Measurements from ENCODE around the gene ULK4. TPM values are rescaled to one million over a fixed set of nuclear protein-coding genes. Genes with fewer than 3 reads are reported as not detected.
"Not testable (repeated sequence)": the region's sequence is repeated elsewhere in the genome, so short reads cannot be mapped to it uniquely, and the experiment has no call there.

Gene ULK4
- total RNA-seq, 1 donor from 2014 or later, result 10.8 TPM

DNA sequence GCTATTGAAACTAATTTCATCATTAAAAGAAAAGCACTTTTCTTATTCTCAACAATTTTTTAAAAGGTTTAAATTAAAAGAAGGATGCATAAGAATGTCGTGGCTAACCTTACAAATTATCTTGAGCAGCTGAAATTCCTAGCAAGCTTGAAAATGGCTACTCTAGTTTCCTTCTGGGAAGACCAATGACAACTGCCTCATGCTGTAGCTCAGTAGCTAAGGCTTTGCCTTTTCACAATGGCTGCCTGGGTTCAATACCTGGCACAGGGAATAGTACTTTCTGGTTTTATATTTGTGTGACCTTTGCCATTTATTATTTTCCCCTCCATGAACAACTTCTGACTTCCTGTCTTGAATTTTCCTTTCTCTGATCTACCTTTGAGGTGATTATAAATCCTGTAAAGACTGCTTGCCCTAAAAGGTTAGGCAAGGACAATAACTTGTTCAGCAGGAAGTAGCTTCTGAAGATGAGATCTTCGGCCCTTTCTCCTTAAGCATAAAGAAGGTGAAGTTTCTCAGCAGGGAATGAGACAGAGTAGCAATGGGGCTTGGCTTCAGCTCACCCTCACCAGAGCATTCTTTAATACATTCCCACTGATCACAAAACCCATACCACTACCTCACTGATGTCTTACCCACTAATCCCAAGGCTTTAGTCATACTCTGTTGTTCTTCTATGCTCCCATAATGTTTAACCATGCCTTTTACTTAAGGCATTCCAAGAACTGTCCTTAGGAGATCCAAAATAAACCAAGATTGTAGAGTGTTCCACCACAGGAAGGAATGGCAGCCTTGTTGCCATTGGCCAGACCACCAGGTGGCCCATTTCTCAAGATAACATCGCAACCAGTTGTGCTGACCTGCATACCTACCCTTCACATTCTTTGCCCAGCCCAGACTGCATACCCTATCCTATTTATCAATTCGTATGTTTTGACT, 276.8 kb downstream of the ULK4 start:
- DNase-seq, result no peak

GRCh38 chr3:41683666-41684350, 278.1 kb downstream of the ULK4 start:
- no peak for DNase-seq

- DNase-seq, result no peak
Observed at GRCh38 chr3:41682996-41683395, 278.9 kb downstream of the ULK4 start.

DNA sequence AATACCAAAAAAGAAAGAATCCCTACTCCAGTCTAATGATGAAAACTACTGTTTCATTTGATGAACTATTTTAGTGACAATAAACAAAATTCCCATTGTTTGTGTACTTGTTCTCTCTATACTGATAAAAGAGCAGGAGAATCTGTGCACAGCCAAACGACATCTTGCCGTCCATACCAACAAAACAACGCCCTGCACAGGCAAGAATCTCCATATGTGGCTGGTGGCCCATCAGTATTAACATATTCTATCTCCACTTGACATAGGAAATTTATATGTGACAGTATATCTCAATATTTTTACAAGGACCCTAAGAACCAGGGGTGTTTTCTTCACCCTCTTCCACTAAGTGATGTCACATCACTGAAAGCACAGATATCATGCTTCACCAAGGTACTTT, 279.5 kb downstream of the ULK4 start:
- DNase-seq, result no peak

DNA sequence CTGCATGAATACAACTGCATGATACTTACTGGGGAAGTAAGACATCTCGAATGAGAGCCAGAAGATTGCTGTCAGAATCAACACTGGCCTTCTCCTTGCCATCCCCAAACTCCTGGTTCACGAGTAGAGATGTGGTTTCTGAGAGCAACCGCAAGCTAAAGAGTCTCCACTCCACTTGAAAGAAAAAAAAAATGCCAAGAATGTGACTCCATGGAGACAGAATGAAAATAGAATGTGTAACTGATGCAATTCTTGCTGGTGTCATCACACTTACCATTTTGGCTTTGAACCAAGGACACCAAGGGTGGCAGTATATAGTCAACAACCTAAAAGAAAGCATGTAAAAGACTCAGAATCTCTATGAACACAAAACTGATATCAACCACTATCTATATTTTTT, 280.4 kb downstream of the ULK4 start:
- peak; percentile 13 for DNase-seq

DNA sequence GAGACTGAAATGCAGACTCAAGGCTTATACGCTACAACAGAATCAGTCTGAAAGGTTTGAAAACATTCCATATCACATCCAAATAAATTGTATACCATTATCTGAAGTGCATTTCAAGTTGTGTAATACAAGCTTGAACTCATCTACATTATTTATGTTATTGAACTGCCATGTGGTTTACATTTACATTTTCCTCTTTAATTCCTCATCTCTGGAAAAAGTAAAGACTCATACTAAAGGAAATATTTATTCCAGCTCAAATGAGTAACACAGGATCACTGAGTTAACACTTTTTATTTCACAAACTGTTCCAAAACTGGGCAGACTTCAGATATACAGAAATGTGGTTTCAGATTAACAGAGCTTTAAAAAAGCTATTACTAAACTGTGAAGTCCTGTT, 282.5 kb downstream of the ULK4 start:
- no peak for DNase-seq

DNA sequence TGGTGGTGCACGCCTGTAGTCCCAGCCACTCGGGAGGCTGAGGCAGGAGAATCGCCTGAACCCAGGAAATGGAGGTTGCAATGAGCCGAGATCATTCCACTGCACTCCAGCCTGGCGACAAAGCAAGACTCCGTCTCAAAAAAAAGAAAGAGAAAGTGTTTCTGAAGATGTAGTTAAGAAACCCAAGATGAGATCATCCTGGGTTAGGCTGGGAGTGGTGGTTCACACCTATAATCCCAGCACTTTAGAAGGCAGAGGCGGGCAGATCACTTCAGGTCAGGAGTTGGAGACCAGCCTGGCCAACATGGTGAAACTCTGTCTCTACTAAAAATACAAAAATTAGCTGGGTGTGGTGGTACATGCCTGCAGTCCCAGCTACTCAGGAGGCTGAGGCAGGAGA, 286.8 kb downstream of the ULK4 start:
- DNase-seq, result not testable (repeated sequence)

DNA sequence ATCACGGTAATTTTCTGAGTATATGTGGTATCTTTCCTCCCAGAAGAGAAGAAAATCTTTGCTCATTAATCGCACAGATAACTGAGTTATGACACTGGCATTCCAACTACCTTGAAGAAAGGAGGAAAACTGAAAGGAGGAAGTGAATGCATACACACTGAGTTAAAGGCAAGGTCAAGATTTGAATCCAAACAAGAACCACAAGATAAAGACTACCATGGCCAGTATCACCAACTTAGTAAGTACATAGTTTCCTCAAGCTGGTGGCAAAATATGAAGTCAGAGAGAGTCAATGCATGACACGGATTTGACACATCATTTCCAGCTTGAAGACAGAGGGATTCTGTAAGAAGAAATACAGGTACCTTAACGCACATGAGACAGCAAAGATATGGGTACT, 287.5 kb downstream of the ULK4 start:
- DNase-seq, result no peak

DNA sequence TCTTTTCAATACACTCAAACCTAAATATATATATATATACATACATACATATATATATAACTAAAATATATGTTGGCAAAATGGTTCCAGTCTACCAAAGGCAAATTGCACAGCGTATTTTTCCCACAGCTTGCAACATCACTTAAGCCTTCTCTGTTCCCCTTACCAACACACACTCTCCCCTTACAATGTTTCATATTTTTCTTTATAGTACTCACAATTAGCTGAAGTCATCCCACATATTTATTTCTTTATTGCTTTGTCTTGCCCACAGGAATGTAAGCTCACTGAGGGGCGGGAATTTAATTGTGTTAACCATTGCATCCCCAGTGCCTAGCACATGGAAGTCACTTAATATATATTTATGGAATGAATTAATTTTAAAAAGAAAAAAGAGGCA, 288.3 kb downstream of the ULK4 start:
- no peak for DNase-seq

DNA sequence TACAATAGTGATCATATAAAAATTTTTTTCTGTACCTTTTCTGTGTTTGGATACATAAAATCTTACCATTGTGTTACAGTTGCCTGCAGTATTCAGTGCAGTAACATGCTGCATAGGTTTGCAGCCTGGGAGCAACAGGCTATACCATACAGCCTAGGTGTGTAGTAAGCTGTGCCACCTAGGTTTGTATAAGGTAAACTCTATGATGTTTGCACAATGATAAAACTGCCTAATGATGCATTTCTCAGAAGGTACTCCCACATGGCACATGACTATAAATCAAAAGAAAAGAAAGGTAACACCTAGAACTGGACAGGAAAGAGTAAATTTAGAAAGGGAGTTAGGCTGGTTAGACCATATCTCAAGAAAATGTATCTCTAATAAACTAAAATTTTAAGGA, 293.5 kb downstream of the ULK4 start:
- DNase-seq, result no peak

- no peak for DNase-seq
Observed at GRCh38 chr3:41662288-41662687, 299.6 kb downstream of the ULK4 start.

- DNase-seq, result no peak
Observed at GRCh38 chr3:41661796-41662195, 300.1 kb downstream of the ULK4 start.

DNA sequence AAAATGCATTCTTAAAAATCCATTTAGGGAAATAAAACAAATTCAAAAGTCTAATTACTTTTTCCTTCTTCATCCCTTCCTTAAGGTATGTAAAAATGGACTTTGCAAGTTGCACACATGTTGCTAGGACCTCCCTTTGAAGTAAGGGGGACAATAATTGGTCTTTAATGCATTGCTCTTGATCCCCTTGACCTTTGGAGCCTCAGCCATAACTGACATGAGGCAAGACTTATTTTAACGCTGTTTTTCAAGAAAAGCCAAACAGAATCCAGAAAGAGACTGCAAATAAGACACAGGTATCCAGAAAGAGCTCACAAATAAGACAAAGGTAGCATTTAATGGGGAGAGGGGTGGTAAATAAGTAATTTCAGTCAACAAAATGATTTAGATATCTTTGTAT, 301.4 kb downstream of the ULK4 start:
- DNase-seq, result no peak

GRCh38 chr3:41653571-41654239, 308.2 kb downstream of the ULK4 start:
- no peak for DNase-seq

GRCh38 chr3:41652931-41653330, 309.0 kb downstream of the ULK4 start:
- DNase-seq, result no peak

GRCh38 chr3:41652506-41652905, 309.4 kb downstream of the ULK4 start:
- no peak for DNase-seq

DNA sequence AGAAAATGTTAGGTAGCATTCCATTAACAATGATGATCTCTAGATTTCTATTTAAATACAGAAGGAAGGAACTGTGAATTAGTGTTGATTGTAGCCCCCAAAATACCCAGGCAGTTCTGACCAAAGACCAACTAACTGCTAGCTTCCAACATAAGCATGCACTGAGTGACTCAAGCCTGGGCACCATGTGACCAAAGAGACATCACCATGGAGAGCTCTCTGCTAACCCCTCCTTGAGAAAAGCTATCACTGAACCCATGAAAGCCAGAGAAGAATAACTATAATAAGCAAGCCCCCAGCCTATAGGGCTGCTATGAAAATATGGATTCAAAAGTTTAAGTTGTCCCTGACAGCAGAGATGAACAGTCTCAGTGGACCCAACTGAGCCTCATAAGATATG, 310.2 kb downstream of the ULK4 start:
- no peak for DNase-seq

- no peak for DNase-seq
Observed at GRCh38 chr3:41650406-41650805, 311.5 kb downstream of the ULK4 start.

- DNase-seq, result no peak
Observed at GRCh38 chr3:41649129-41649739, 312.7 kb downstream of the ULK4 start.

DNA sequence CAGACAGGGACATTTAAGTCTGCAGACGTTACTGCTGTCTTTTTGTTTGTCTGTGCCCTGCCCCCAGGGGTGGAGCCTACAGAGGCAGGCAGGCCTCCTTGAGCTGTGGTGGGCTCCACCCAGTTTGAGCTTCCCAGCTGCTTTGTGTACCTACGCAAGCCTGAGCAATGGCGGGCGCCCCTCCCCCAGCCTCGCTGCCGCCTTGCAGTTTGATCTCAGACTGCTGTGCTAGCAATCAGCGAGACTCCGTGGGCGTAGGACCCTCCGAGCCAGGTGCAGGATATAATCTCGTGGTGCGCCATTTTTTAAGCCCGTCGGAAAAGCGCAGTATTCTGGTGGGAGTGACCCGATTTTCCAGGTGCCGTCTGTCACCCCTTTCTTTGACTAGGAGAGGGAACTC, 314.2 kb downstream of the ULK4 start:
- not testable (repeated sequence) for DNase-seq

- DNase-seq, result no peak
Observed at GRCh38 chr3:41640076-41640475, 321.8 kb downstream of the ULK4 start.

- no peak for DNase-seq
Observed at GRCh38 chr3:41638381-41638780, 323.5 kb downstream of the ULK4 start.

DNA sequence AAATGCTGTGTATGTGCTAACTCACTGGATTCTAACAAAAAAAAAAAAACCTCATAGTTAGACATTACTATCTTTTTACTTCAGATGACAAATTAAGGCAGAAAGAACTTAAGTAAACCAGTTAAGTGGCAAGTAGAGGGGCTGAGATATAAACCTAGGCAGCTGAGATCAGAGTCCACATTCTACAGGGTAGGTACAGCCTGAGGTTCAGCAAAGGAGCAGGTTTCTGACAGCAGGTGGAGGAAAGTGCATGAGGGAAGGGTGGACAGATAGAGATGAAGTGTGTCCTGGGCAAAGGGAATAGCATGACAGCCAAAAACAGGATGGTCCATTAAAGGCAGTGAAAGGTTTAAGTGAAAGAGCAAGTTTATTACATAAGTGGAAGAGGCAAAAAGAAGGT, 329.2 kb downstream of the ULK4 start:
- DNase-seq, result no peak
